ENCODE measurements around the gene CORIN.

The CORIN gene

DNA sequence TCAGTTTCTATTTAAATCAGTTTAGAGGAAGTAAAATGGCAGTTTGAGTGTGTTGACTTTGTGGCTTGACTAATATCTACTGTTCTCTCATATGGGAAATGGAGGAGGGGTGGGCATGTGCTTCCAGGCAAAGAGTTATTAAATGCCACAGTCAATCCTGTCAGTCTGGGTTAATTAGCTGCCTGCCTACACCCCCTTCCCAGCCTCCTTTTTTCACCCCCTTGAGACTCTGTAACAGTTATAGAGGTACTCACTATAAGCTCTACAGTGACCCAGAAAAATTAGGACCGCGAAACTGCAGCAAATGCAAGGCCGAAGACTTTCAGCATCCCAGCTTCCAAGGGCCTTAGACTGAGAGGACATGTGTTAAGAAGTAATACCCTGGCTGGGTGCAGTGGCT is 165.2 kb downstream of the CORIN start:
- DNase-seq: no peak

DNA sequence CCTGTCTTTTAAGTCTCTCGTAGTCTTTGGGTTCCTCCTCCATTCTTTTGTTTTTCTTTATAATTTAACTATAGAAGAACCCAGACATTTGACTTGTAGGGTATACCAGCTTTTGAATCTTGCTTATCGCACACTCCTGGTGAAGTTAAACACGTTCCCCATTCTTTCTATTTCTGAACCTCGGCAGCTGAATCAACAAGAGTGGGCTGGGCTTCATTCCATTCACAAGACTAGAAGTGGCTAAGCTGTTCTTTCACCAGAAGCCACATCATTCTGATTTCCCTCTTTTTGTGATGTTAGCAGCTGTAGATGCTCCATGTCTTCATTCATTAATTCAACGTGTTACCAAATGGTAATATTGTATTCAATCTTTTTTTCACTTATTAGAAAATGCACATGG is 167.9 kb downstream of the CORIN start:
- DNase-seq: no peak

DNA sequence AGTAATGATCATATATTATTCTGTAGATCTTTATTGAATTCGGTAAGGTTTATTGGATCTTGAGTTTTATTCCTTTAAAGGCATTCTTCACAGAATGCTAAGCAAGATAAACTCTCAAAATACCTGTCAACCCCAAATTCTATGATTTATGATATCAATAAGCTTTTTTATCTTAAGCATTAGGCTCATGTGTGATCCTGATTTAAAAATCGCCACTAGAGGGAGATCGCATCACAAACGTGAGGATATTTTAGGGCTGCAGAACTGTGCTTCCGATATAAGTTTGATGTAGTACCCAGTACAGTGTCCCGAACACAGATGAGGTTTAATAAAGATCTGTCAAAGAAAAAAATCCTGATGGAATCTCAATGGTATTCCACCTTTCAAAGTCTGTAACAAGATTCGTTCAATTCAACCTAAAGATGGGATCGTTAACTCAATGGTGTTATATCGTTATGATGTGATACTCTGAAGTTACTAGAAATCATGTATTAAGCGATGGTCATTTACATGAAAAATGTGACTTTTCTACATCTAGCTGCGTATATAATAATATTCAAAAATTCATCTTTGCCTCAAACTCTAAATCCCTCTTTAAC is 169.0 kb downstream of the CORIN start:
- DNase-seq: no peak

DNA sequence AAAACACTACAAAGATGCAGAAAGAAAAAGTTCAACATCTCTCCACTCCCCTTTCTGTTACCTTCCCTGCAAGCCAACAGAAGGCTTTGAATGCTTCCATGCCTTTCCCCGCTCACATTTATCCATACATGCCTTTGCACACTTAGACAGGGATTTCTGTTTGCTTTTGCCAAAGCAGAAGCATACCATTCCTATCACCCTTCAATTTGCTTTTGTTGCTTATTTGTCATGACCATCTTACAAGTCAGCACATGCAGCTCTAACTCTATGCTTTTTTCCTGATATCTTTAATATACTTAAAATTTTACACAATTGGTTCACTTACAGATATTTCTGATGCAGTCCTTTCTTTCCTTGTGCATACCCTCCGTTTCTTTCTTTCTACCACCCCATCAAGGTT is 169.6 kb downstream of the CORIN start:
- DNase-seq: no peak

DNA sequence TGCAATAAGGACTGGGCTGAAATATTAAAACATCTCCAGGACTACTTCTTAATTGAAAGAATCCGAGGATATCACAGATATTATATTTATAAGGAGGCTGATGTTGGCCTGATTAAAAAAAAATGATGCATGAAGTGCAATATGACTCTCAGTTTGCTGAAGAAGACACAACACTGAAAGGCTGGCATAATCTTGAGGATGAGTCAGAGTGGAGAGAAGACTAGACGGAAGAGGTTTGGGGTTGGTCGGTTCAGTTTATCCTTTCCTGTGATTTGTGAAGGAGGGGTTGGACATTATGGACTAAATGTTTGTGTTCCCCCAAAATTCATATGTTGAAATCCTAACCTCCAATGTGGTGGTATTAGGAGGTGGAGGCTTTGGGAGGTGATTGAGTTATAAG is 170.3 kb downstream of the CORIN start:
- no peak for DNase-seq

DNA sequence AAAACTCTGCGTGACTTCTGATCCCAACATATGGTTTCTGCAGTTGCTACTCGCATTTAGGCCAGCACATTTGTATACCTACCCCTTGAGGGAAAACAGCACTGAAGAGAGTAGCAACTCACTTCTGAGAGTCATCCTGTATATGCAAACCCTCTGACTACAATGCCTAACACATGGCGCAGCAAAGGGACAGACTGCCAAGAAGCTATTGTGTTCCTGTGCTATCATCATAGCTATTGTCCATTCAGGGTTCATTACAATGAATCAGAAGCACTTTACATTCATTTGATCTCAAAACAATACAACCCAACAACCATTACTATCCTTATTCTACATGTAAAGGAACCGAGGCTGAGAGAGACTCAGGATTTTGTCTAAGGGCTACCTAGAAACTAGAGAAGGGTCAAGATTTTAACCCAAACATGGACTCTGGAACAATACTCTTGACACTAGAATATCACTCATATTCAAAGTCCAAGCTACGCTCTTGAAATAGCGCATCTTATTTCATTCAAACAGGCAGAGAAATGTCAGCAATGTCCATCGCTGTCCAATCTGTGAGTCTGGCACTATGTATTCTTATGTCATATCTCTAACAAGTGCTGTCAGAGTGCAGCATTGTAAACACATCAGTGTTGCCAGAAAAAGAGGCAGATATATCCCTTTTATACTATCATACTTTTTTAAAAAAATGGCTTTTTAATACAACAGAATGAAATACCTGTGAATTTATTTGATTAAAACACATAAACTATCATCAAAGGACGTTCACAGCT is 173.6 kb downstream of the CORIN start:
- no peak for DNase-seq

DNA sequence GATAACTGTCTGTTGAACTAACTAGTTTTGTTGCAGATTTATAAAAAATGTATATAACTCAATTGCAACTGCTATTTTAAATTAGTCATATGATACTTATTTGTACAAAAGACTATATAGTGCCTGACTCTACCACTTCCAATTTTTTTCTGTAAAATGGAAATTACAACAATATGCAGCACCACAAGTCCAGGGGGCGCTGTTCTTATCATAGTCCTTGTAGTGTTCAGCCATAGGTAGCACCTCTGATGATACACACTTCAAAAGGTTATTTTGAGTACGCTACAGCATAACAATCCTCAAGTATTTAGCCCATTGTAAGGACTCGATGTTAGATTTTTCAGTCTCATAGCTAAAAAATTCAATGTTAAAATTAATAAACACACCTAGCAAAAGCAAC is 174.9 kb downstream of the CORIN start:
- DNase-seq: no peak

DNA sequence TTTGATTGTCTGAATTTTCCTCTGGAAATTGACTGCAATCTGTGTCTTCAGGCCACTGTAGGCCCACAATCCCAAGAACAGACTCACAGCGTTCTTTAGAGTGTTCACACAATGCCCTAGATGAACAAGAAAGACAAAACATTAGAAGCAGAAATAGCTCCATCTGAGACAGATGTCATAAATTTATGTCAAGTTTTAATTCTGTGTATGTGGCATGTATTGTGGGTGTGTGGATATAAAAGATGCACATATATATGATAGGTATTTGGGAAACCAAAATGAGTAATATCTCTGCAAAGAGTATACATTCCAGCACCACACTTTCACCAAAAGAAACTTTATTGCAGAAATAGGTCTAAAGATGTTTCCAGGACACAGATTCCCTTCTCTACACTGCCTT is 176.1 kb downstream of the CORIN start:
- no peak for DNase-seq

DNA sequence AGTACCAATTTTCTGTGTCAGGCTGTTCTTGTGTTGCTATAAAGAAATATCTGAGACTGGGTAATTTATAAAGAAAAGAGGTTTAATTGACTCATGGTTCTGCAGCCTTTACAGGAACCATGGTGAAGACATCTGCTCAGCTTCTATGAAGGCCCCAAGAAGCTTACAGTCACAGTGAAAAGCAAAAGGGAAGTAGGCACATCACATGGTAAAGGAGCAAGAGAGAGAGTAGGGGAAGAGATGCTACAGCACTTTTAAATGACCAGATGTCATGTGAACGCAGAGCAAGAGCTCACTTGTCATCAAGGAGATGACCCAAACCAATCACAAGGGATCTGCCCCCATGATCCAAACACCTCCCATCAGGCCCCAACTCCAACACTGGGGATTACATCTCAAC is 178.5 kb downstream of the CORIN start:
- DNase-seq: no peak

DNA sequence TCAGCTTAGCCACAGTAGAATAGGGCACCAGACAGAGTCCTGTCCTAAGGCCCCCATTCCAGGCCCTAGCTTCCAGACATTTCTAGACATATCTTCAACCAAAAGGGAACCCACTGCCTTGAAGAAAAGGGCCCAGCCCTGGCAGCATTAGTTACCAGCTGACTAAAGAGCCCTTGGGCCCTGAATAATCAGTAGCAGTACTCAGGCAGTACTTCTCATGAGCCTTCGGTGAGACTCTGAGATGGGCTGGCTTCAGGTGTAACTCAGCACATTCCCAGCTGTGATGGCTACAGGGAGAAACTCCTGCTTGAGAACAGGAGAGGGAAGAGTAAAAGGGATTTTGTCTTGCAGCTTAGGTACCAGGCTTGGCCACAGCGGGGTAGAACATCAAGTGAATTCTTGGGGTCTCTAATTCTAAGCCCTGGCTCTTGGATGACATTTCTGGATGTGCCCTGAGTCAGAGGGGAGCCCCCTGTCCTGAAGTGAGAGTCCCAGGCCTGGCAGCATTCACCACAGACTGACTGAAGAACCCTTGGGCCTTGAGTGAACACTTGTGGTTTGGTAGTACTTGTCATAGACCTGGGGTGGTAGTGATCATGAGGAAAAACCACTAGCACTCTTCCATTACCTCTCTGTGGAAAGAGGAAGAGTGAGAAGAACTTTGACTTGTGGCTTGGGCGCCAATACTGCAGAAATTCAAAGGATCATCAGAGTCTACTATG is 182.7 kb downstream of the CORIN start:
- no peak for DNase-seq

DNA sequence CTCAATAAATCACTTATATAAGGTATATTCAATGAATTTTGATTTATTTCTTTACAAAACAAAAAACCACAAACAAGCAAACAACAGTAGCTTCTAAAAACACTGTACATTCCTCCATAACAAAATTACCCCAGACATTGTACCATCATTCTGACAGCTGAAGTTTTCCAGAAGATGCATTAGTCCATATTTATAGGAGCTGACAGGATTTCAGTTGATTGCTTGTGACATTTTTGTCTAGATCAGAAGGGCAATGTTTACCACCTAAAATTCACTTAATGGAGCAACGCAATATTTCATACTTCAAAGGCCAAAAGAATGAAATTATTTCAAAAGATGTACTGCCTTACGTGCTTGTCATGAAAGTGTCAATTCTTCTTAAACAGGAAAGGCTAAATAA is 185.8 kb downstream of the CORIN start:
- DNase-seq: no peak

DNA sequence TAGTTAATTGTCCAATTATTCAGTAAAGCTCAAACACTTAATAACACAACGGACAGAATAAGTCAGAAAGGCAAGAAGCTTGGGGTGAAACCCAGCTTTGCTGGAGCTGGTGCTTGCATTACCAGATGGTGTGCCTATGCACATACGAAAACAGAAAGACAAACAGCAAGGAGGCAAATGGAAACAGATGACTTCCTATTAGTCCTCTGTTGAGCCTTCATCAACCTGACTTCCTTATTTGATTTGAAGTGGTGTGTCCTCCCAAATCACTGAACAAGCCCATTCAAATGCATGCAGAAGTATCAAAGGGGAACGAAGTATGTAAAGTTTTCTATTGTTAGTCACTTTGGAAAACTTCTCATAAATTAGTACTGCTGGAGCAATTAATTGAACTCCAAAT is 186.6 kb downstream of the CORIN start:
- DNase-seq: no peak

DNA sequence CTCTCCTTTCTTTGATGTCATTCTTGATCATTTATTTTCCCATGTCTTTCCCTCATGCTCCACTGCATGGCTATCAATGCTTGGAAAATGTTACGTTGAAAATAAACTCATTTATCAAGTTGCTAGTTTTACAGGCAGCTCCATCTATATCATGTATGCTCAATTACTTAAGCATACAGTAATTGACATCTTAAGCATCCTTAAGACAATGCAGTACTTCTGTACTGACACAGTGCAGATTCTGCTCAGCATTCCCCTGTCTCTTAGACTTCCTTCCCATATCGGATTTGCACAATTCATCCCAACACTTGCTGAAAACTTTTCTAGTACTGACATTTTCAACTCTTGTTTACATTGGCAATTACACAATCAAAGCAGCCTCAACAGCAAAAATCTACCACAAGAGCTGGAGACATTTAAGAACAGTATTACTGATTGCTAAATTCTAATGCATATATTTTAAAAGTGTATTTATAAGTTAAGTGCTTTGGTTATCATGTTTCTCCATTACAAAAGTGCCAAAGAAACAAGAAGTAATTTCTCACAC is 187.2 kb downstream of the CORIN start:
- no peak for DNase-seq

DNA sequence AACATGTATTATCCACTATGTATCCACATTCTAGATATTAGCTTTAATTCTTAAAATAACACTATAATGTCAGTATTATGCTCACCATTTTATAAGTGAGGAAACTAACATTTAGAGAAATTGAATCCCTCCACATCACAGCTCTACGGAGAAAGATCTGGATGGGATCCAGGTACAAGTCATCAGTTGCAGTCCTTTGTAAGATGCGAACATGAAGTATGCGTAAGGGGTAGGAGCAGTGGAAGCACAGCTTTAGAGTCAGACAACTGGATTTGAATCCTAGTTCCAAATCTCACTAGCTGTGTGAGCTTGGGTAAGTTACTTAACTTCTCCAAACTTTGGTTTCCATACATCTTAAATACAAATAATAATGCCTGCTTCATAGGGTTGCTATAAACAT is 190.3 kb downstream of the CORIN start:
- no peak for DNase-seq

DNA sequence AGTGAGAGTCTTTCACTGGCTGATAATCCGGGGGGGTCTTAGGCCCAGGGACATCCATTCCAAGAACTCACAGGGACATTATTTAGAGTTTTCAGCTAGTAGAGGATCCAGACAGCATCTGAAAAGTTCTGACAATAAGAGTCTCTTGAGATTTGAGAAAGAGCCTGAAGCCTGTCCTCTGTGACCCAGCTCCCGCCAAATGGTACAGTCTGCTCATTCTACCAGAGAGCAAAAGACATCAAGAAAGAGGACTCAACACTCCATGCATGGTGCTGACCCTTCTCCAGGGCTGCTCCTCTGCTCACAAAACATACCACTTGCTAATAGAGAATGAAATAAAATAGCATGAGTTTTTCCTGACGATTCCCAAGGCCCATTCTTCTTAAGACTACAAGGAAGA is 190.8 kb downstream of the CORIN start:
- no peak for DNase-seq

DNA sequence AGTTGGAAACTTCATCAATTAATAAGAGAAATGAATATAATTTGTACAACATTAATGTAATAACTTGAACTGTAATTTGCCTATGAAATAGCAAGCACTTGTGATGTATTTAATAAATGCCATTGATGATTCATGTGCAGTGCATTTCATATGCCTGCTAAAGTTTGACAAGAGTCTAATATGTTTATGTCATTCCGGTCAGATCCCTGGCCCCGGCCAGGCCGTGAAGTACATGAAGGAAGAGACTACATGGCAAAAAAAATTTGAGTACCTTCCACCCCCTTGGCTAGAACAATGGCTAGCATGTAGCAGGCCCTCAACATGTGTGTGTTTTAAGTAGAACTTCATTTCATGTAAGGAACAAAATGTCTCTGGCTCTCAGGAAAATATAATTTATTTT is 191.5 kb downstream of the CORIN start:
- DNase-seq: no peak

DNA sequence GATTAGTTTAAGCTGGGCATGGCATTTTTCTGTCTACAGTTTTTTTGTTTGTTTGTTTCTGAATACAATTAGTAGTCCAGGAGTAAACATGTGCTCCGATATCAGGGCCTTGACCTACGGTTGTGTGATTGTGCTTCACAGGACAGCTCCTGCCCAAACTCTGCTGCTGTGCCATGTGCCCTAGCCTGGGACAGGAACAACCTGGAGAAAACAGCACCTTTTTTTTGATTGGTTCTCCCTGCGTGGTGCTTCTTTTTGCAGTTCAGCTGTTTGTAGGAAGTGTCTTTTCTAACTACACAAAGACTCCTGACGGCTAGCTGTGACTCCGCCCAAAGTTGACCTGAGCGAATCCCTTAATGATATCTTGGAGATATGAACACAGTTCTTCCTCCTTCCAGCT is 194.0 kb downstream of the CORIN start:
- DNase-seq: no peak

DNA sequence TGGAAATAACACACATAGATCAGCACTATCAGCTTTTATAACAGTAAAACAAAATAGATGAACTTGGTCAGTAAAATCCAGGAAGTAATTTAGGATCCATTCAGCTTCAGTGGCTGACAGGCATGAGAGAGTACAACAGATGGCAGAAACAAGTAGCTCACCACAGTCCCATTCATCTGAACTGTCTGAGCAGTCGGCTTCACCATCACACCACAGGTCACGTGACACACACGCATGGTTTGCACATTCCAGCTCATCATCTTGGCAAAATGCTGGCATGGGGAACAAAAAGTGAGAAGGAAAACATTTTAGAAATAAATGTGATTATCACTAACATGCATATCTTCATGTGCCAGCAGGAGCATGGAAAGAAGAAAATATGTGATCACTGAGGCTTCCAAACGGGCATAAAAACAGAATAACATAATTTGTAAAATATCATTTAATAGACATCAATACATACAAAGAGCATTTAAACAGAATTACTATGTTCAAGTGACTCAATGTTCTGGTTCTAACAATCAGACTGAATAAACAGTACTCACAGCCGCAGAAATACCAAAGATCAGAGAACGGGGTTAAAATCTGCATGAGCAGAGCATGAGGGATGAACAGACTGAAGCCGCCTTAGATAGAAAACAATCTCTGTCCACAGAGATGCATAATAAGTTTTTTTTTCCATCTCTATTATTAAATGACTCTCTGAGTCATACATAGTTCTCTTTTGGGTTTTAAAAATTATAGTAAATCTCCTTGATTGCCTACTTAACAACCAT is 194.7 kb downstream of the CORIN start:
- DNase-seq: no peak

DNA sequence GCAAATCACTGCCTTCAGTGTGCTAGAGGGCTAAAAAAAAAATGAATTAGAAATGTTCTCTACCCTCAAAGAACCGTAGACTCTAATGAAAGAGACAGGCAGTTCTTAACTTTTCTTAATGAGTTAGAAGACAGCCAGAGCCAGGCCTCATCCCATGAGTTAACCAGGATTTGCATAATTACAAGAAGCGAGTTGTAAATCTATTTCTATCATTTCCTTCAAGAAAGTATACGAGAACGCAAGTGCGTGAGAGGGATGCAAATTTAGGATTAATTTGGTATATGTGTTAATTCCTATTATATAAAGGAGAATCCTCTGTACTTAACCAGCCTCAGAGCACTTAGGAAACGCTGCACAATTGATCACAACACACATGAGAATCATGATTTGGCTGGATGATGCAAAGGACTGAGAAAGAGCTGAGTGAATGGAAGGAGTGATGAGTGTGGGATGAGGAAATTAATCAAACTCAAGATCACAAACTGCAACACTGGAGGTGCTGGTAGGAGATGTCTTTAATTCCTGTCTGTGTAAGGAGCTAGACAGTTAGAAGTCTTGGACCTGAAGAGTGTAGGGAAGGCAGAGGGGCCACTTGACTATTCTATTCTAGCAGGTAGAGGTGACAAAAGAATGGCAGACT is 195.6 kb downstream of the CORIN start:
- DNase-seq: no peak

DNA sequence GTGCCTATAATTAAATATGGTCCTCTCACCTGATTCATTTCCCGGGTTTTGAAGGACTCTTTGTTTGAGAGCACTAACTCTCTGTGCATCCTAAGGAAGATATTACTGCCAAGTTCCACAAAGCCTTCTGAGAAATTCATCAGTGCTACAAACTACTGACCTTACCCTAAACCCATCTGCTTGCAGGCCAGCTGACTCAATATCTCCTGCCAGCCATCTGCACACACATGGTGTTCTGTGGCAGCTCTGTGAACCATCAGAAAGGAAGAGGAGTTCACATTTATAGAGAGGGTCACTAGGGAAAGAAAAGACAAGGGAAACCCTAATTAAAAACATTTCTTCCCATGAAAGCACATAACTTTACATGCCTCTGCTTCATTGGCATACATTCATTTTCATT is 196.1 kb downstream of the CORIN start:
- no peak for DNase-seq

DNA sequence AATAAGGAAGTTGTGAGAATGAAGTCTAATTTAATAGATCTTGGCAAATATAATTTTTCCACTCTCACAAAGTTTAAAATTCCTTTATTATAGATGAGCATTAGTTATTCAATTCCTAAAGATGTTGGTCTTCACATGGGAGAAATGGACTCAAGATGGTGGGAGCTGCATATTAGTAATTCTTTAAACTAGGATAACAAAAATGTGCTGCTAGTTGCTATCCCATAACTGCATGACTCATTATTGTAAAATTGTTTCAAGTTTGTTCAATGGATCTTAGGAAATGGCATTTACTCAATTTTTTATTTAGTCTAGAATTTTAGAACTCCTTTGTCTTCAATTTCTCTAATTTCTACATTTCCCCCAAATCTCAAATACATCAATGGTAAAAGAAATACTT is 197.0 kb downstream of the CORIN start:
- DNase-seq: no peak

DNA sequence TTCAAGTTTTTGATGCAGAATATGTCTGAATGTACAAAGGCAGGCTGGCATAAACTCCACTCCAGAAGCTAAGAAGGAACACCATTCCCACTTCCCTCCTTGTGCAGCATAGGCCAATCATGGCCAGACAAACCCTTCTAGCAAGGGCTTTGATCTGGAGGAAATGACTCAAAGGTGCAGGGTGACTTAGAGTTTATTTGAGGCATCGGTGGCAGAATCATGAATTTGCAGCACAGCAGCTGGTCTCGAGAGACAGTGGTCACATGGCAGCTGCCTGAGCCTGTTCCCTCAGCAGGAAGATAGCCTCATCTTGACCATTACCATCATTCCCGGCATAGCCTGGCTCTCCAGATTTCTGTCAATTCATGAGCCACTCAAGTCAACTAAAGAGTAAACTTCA is 198.3 kb downstream of the CORIN start:
- no peak for DNase-seq

DNA sequence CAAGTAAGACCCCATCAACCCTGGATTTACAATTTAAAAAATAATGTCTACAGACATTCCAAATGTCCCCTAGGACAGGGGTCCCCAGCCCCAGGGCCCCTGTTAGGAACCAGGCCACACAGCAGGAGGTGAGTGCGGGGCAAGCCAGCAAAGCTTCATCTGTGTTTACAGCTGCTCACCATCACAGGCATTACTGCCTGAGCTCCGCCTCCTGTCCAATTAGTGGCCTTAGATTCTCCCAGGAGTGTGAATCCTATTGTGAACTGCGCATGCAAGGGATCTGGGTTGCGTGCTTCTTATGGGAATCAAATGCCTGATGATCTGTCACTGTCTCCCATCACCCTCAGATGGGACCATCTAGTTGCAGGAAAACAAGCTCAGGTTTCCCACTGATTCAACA is 206.7 kb downstream of the CORIN start:
- DNase-seq: no peak

Data from NCI-H187 treated with DMSO at 0.1 percent for 48 hours (cell line).